SK-N-SH treated with all-trans-retinoic acid at 6 μM for 48 hours (cell line): ENCODE measurements around the gene SMARCA4.

Experiments used
- ARNTL ChIP-seq: fragments of 450-650 bp; formaldehyde crosslinking; IDR thresholded peaks from 2 replicates; pipeline ENCODE4 v1.5.0; 2020; ENCODE audit warnings: low read depth, mild to moderate bottlenecking, moderate library complexity, borderline replicate concordance
- ISL1 ChIP-seq: fragments of 250-450 bp; sonication (Bioruptor Pico); IDR thresholded peaks from 2 replicates; pipeline ENCODE4 v2.1.2; 2022; ENCODE audit warnings: mild to moderate bottlenecking, moderate library complexity
- PATZ1 ChIP-seq: fragments of 250-450 bp; sonication (Bioruptor Pico); IDR thresholded peaks from 2 replicates; pipeline ENCODE4 v1.8.0; 2020; ENCODE audit warnings: mild to moderate bottlenecking, moderate library complexity, borderline replicate concordance
- RARB ChIP-seq: fragments of 250-450 bp; sonication (Bioruptor Pico); IDR thresholded peaks from 2 replicates; pipeline ENCODE4 v1.8.0; 2021; ENCODE audit warnings: mild to moderate bottlenecking, moderate library complexity
- SNAI2 ChIP-seq: fragments of 250-450 bp; sonication (Bioruptor Pico); IDR thresholded peaks from 2 replicates; pipeline ENCODE4 v1.5.0; 2020; ENCODE audit warnings: mild to moderate bottlenecking, moderate library complexity
- TCF4 ChIP-seq: fragments of 250-450 bp; sonication (Bioruptor Pico); IDR thresholded peaks from 2 replicates; pipeline ENCODE4 v1.8.0; 2021; ENCODE audit warnings: mild to moderate bottlenecking, moderate library complexity, borderline replicate concordance
- ZFP30 ChIP-seq: fragments of 450-650 bp; formaldehyde crosslinking; IDR thresholded peaks from 2 replicates; pipeline ENCODE4 v1.5.0; 2022; ENCODE audit warnings: mild to moderate bottlenecking, moderate library complexity

- TF ChIP-seq PATZ1 (CRISPR knock-in tag) (no peak), ZFP30 (no peak), SNAI2 (no peak), RARB (CRISPR knock-in tag) (no peak), ARNTL (CRISPR knock-in tag) (no peak), TCF4 (CRISPR knock-in tag) (no peak), ISL1 (CRISPR knock-in tag) (no peak)
Measured at GRCh38 chr19:10924597-10924996, 36.2 kb upstream of the SMARCA4 start.
